ENCODE results near the gene UNC5C.

DNA sequence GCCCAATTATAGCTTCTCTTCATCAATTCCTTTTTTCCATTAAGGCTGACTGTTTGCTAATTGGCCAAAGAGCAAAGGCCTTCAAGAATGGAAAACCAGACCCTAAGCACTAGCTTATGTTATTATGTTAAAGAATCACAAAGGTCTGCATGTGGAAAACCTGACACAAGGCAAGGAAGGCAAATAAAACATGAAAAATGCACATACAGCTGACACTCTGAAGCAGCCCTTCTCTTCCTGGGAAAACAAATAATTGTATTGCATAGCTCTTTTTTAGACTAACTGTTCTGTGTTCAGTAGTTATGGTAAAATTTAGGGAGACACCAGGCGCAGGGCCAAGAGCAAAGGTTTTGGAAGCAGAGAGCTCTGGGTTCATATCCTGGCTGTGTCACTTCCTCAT lies 223.1 kb downstream of the UNC5C start:
- TF ChIP-seq CTCF (IDR thresholded peaks at IDR 0.05; ENCODE audit: low read depth, low read length, missing input control) (no peak), REST (IDR thresholded peaks at IDR 0.05) (no peak), TAF1 (conservative IDR thresholded peaks at IDR 0.05) (no peak), RAD21 (IDR thresholded peaks at IDR 0.05) (no peak), FOXA1 (IDR thresholded peaks at IDR 0.05) (no peak), YY1 (IDR thresholded peaks at IDR 0.05) (no peak), JUND (IDR thresholded peaks at IDR 0.05) (no peak), RXRA (IDR thresholded peaks at IDR 0.05) (no peak), EGR1 (IDR thresholded peaks at IDR 0.05; ENCODE audit: low read depth in 2 of 2) (no peak), SP1 (IDR thresholded peaks at IDR 0.05) (no peak), HNF4A (conservative IDR thresholded peaks at IDR 0.05) (no peak), GABPA (IDR thresholded peaks at IDR 0.05 in 1 of 2, conservative IDR thresholded peaks at IDR 0.05 in 1 of 2) (no peak)
- TF ChIP-seq, protein P1, sequence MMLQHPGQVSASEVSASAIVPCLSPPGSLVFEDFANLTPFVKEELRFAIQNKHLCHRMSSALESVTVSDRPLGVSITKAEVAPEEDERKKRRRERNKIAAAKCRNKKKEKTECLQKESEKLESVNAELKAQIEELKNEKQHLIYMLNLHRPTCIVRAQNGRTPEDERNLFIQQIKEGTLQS (IDR thresholded peaks at IDR 0.05): no peak
- TF ChIP-seq, protein P2, sequence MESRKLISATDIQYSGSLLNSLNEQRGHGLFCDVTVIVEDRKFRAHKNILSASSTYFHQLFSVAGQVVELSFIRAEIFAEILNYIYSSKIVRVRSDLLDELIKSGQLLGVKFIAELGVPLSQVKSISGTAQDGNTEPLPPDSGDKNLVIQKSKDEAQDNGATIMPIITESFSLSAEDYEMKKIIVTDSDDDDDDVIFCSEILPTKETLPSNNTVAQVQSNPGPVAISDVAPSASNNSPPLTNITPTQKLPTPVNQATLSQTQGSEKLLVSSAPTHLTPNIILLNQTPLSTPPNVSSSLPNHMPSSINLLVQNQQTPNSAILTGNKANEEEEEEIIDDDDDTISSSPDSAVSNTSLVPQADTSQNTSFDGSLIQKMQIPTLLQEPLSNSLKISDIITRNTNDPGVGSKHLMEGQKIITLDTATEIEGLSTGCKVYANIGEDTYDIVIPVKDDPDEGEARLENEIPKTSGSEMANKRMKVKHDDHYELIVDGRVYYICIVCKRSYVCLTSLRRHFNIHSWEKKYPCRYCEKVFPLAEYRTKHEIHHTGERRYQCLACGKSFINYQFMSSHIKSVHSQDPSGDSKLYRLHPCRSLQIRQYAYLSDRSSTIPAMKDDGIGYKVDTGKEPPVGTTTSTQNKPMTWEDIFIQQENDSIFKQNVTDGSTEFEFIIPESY (IDR thresholded peaks at IDR 0.05): no peak
